ENCODE measurements around the gene MSI2. TPM values are rescaled to one million over a fixed set of nuclear protein-coding genes. Genes with fewer than 3 reads are reported as not detected.

The MSI2 gene
- total and polyA plus RNA-seq, 2 donors (not counting 3 experiments of a cell fraction or from before 2014, with no cell fraction given), result 20.9 to 59.3 TPM

DNA sequence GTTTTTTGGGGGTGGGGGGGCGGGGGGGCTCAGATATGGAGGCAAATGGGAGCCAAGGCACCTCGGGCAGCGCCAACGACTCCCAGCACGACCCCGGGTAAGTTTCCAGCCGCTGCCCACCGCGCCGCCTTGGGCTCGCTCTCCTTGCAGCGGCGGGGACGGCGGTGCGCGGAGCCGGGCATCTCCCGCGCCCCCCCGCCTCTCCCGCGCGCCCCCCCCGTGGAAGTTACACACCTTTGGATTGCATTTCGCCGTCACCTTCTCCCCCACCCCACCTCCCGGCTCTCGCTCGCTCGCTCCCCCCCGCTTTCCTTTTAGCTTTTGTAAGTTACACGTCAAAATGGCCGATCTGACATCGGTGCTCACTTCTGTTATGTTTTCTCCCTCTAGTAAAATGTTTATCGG lies 387 bp downstream of the MSI2 start:
- Histone ChIP-seq H3K4me1 (ENCODE audit: control insufficient read depth, extremely low read depth, insufficient read depth, low read length) (peaks cover 12% of the 10 kb centered on the region), H3K4me3 (replicated peaks in 1 of 3; ENCODE audit: insufficient read depth in 1 of 3, low read depth in 1 of 3, low read length in 3 of 3) (peak overlapping the region; percentile 85 to 99 (median 97)), H2AFZ (ENCODE audit: low read depth, low read length) (peak overlapping the region; percentile 50), H3K9me1 (replicated peaks; ENCODE audit: control insufficient read depth, extremely low read depth, insufficient read depth, low read length) (no peaks in the 10 kb centered on the region), H3K36me3 (ENCODE audit: control insufficient read depth in 2 of 2, extremely low read depth in 1 of 2, insufficient read depth in 2 of 2, low read length in 2 of 2) (peaks cover 0 to under 1% of the 10 kb centered on the region in 2 experiments), H3K4me2 (ENCODE audit: insufficient read depth, low read length) (peak overlapping the region; percentile 100), H3K27ac (ENCODE audit: insufficient read depth, low read depth, low read length) (no peak overlapping the region), H4K20me1 (replicated peaks; ENCODE audit: control insufficient read depth, extremely low read depth, insufficient read depth, low read length) (no peaks in the 10 kb centered on the region), H3K79me2 (ENCODE audit: control insufficient read depth, insufficient read depth, low read length) (no peaks in the 10 kb centered on the region), H3K9ac (replicated peaks; ENCODE audit: extremely low read depth, insufficient read depth, low read length) (peak overlapping the region; percentile 71), H3K27me3 (ENCODE audit: control insufficient read depth in 2 of 2, insufficient read depth in 2 of 2, low read length in 2 of 2) (peaks cover 0 to 2% of the 10 kb centered on the region in 2 experiments), H3K9me3 (replicated peaks; ENCODE audit: control insufficient read depth, insufficient read depth, low read length) (no peaks in the 10 kb centered on the region)
- BruUV-seq (replicated peaks), result no TSS peak
- intact Hi-C loops (cut with micrococcal nuclease) (loop anchor here (1.0 to 5.0 kb wide), 7 partner anchors 101 to 741 kb away; no protein-coding TSS in a partner anchor), dilution Hi-C loops (cut with MboI; ENCODE audit: extremely low pct_ligation_motif_present, low sequenced_read_pairs) (no loop called here)
- POLR2A ChIA-PET, result interaction anchor here (0.6 to 0.7 kb wide), 2 partner anchors 39 to 363 kb away, joined by 3 read pairs; no protein-coding TSS in a partner anchor
- CTCF ChIA-PET, result interaction anchor here (1.3 to 3.8 kb wide), 3 partner anchors 13 to 491 kb away, joined by 5 to 62 read pairs (median 10); no protein-coding TSS in a partner anchor
- peak; percentile 33 for DNase-seq (ENCODE audit: low read depth, low spot score)
- no peak for TF ChIP-seq GATA2 (IDR thresholded peaks at IDR 0.05; ENCODE audit: insufficient read depth, insufficient read length, low read depth, low read length)
- no peak for TF ChIP-seq JUN (IDR thresholded peaks at IDR 0.05; ENCODE audit: borderline replicate concordance, insufficient read depth, insufficient read length, low read depth)
- no peak for FAIRE-seq

DNA sequence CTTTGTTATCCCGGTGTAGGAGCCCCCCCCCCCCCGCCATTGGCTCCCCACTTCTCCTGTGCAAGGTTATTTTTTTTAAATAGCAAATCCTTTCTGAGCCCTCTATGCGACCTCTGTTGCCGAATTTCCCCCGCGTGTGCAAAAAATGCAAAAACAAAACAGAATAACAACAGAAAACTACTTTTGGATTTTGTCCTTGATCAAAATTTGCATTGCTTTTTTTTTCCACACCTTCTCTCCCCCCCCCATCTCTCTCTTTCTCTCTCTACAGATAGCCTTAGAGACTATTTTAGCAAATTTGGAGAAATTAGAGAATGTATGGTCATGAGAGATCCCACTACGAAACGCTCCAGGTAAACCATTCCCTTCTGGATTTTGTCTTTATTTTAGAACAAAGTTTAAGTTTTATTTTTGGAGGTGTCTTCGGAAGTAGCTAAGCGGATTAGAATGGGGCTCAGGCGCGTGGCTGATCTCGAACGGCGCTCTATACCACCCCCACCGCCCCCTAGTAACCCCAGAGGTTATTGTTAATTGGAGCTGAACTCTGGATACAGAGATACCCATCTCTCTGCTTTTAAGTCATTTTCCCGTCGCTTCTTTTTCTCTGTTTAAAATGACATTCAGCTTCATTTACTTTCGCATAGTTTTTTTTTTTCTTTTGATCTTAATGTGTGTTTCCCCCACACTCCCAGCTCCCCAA lies 1.0 kb downstream of the MSI2 start:
- FAIRE-seq, result no peak
- TF ChIP-seq FOS (IDR thresholded peaks at IDR 0.05; ENCODE audit: borderline replicate concordance, insufficient read depth, low read length) (no peak), MYC (IDR thresholded peaks at IDR 0.05; ENCODE audit: low read depth, low read length) (no peak), JUN (IDR thresholded peaks at IDR 0.05; ENCODE audit: borderline replicate concordance, insufficient read depth, insufficient read length, low read depth) (no peak), GATA2 (IDR thresholded peaks at IDR 0.05; ENCODE audit: insufficient read depth, insufficient read length, low read depth, low read length) (no peak)
- TF ChIP-seq, protein P1, sequence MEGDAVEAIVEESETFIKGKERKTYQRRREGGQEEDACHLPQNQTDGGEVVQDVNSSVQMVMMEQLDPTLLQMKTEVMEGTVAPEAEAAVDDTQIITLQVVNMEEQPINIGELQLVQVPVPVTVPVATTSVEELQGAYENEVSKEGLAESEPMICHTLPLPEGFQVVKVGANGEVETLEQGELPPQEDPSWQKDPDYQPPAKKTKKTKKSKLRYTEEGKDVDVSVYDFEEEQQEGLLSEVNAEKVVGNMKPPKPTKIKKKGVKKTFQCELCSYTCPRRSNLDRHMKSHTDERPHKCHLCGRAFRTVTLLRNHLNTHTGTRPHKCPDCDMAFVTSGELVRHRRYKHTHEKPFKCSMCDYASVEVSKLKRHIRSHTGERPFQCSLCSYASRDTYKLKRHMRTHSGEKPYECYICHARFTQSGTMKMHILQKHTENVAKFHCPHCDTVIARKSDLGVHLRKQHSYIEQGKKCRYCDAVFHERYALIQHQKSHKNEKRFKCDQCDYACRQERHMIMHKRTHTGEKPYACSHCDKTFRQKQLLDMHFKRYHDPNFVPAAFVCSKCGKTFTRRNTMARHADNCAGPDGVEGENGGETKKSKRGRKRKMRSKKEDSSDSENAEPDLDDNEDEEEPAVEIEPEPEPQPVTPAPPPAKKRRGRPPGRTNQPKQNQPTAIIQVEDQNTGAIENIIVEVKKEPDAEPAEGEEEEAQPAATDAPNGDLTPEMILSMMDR (IDR thresholded peaks at IDR 0.05; ENCODE audit: extremely low read depth in 1 of 2, insufficient read depth in 1 of 2, low read depth in 1 of 2, low read length in 2 of 2), result no peak
- H3K27ac ChIP-seq (ENCODE audit: insufficient read depth, low read depth, low read length), result peak overlapping the region; percentile 21
- peak overlapping the region; percentile 85 to 99 (median 97) for H3K4me3 ChIP-seq (replicated peaks in 1 of 3; ENCODE audit: insufficient read depth in 1 of 3, low read depth in 1 of 3, low read length in 3 of 3)
- H3K27me3 ChIP-seq (ENCODE audit: control insufficient read depth in 2 of 2, insufficient read depth in 2 of 2, low read length in 2 of 2), result peaks cover 0 to 2% of the 10 kb centered on the region in 2 experiments
- H3K9ac ChIP-seq (replicated peaks; ENCODE audit: extremely low read depth, insufficient read depth, low read length), result peak overlapping the region; percentile 71
- peak overlapping the region; percentile 50 for H2AFZ ChIP-seq (ENCODE audit: low read depth, low read length)
- H3K36me3 ChIP-seq (ENCODE audit: control insufficient read depth in 2 of 2, extremely low read depth in 1 of 2, insufficient read depth in 2 of 2, low read length in 2 of 2), result peaks cover 0 to 7% of the 10 kb centered on the region in 2 experiments
- H3K4me1 ChIP-seq (ENCODE audit: control insufficient read depth, extremely low read depth, insufficient read depth, low read length), result peaks cover 12% of the 10 kb centered on the region
- H3K9me3 ChIP-seq (replicated peaks; ENCODE audit: control insufficient read depth, insufficient read depth, low read length), result no peaks in the 10 kb centered on the region
- H4K20me1 ChIP-seq (replicated peaks; ENCODE audit: control insufficient read depth, extremely low read depth, insufficient read depth, low read length), result no peaks in the 10 kb centered on the region
- no peaks in the 10 kb centered on the region for H3K9me1 ChIP-seq (replicated peaks; ENCODE audit: control insufficient read depth, extremely low read depth, insufficient read depth, low read length)
- H3K79me2 ChIP-seq (ENCODE audit: control insufficient read depth, insufficient read depth, low read length), result no peaks in the 10 kb centered on the region
- CTCF ChIA-PET, result interaction anchor here (0.6 to 3.8 kb wide), 8 partner anchors 14 to 952 kb away, joined by 3 to 62 read pairs (median 6); no protein-coding TSS in a partner anchor
- H3K4me2 ChIP-seq (ENCODE audit: insufficient read depth, low read length), result peak overlapping the region; percentile 100
- dilution Hi-C loops (cut with MboI; ENCODE audit: extremely low pct_ligation_motif_present, low sequenced_read_pairs) (no loop called here), intact Hi-C loops (cut with micrococcal nuclease) (loop anchor here (1.0 to 5.0 kb wide), 7 partner anchors 100 to 740 kb away; no protein-coding TSS in a partner anchor)
- peak; percentile 14 for DNase-seq (ENCODE audit: low read depth, low spot score)
- POLR2A ChIA-PET, result interaction anchor here (0.6 kb wide), 1 partner anchor 362 kb away, joined by 3 read pairs; no protein-coding TSS in a partner anchor
- TSS peak; percentile 31 for BruUV-seq (replicated peaks)

All from endothelial cell of umbilical vein (primary cell).